Stimulated activated CD8-positive, alpha-beta memory T cell treated with anti-CD3 and anti-CD28 coated beads, Interleukin-15, amount 100 ng/mL, for 48 hours (primary cell): ENCODE measurements around the gene FNDC7.
"Not testable (repeated sequence)": the region's sequence is repeated elsewhere in the genome, so short reads cannot be mapped to it uniquely, and the experiment has no call there.

Source experiments
- DNase-seq, 2 donors: peaks; one replicate each; pipeline ENCODE4 v3.0.0-alpha.2; 2020; ENCODE audit warnings: low read depth in 2 of 2

FNDC7 gene

DNA sequence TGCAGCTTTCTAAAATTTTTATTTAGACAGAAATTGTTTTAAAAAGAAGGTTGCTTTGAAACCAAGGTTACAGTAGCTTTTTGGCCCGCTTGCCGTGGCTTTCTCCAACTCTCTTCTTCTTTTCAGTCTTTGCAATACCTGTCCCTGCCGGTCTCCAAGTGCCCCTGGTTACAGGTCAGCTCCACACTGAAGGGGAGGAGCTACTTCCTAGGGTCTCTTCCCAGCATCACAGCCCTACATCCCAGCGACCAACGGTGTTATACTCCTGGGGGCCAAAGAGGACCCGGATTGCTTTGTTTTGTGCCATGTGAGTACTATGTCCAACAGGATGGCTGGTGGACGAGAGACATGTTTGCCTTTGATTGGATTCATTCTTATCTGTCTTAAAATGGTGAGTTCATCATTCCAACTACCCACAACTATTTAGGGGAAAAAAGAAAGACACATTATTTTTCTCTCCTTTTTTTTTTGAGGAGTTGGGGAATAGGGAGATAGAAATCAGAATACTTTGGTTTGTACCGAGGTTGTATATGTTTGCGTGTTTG is at the start of gene FNDC7:
TSS of gene FNDC7 (plus strand) at position 303 of the 545 bp plus-strand sequence. CDS start at position 329, 26 bp downstream.
- no peak for DNase-seq

DNA sequence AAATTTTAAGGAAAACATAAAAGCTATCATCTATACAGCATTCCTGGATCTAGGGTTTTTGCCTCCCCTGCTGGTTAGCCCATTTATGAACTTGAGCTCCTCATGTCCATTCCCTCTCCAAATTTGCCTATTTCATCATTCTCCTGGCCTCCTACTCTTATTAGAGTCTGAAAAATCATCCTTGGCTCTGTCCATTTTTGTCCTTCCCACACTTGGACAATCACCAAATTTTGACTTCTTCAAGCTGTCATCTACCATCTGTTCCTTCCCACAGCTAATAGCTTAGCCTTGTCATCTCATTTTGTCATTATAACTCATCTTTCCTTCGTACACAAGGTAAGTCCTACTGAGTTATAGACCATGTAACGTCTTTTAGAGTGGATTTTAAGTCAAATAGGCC is 49.6 kb upstream of the FNDC7 start:
- DNase-seq, result no peak

DNA sequence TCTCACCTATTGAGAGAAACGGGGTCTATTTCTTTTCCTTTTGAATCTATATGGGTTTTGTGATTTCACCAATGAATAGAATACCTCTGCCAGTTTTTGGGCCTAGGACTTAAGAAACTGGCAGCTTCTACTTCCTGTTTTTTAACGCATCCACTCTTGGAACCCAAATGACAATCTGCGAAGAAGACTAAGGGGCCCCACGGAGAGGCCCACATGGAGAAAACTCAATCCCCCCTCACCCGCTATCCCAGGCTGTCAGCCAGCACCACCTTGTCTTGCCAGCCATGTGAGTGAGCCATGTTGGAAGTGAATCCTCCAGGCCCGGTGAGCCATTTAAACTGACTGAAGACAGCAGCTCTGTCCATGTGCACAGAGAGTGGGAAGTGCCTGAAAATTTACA is 48.2 kb upstream of the FNDC7 start:
- DNase-seq, result no peak

DNA sequence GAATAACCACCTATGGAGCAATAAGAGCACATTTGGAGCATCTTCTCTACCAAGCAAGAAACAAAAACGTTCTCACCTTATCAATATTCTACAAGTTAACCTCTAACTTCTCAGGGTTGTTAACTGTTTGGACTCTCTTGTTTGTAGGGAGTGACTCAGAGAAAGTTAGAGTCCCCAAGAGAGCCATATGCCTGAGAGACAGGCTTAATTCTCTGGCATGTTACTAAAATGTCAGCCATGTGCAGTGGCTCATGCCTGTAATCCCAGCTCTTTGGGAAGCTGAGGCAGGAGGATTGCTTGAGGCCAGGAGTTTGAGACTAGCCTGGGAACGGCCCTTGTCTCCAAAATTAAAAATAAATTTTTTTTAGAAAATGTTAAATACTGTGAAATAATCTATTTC is 47.6 kb upstream of the FNDC7 start:
- no peak for DNase-seq

GRCh38 chr1:108665771-108666170 is 46.9 kb upstream of the FNDC7 start:
- DNase-seq, result no peak

- not testable (repeated sequence) for DNase-seq
Observed at GRCh38 chr1:108667422-108667821, 45.3 kb upstream of the FNDC7 start.

- no peak for DNase-seq
Observed at GRCh38 chr1:108668777-108669176, 43.9 kb upstream of the FNDC7 start.

DNA sequence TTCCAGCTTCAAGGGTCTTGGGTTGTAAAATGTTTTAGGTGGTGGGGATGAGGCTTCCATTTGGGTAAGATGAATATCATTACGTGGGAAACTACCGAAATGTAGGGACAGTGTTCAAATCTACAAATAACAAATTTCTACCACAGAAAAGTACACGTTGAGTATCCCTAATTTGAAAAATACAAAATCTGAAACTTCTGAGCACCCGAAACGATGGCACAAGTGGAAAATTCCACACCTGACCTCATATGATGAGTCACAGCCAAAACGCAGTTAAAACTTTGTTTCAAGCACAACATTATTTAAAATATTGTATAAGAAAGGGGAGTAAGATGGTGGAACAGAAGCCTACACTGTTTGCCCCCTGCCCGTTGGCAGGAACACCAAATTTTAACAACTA is 43.0 kb upstream of the FNDC7 start:
- no peak for DNase-seq

DNA sequence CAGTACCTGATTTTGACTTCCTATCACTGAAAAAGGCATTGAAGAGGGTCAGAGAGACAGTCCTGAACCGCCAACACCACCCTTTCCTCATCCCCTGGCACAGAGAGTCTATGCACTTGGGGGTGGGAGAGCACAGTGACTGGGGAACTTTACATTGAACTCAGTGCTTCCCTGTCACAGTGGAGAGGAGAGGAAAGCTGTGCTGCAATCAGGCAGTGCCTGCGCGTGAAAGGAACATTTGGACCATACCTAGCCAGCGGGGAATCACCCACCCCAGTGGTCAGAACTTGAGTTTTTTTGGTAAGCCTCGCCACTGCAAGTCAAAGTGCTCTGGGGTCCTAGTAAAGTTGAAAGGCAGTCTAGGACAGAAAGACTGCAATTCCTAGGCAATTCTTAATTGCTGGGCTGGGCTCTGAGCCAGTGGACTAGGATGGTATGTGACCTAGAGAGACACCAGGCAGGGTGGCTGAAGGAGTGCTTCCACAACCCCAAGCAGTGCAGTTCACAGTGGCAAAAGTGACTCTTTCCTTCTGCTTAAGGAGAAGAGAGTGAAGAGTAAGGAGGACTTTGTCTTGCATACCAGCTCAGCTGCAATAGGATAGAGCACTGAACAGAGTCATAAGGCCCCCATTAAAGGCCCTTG is 42.5 kb upstream of the FNDC7 start:
- no peak for DNase-seq

GRCh38 chr1:108671143-108671542 is 41.6 kb upstream of the FNDC7 start:
- no peak for DNase-seq

DNA sequence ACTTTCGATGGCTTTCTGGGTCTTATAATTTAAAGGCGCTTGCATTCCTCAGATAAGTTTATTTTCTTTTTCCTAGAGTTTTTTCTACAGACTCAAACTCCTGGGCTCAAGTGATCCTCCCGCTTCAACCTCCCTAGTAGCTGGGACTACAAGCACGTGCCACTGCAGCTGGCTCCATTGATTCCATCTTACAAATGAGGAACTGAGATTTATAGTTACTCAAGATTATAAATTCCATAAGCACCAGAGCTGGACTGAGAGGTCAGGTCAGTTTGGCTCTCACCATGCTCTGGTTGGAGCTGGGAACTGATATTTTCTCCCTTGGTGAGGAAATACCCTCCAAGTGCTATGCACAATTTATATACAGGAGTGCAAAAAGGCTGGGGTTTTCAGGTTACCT is 34.0 kb upstream of the FNDC7 start:
- no peak for DNase-seq

- no peak for DNase-seq
Observed at GRCh38 chr1:108679586-108680213, 33.0 kb upstream of the FNDC7 start.

DNA sequence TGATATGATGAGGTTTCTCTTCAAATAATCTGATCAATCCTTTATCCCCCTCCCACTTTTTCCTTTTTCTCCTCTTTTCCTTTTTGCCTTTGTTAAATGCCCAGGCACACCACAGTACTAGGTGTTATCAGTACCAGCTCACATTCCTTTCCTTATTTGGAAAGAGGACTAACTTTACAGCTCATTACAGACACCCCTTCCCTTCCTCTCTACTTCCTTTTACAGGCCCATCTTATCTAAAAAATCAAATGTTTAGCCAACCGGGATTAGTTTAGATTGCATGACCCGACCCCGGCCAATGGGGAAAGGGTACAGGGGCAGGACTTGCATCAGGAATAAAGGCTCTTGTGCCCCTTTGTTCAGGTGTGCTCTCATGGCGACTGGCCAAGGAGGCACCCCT is 31.0 kb upstream of the FNDC7 start:
- not testable (repeated sequence) for DNase-seq

DNA sequence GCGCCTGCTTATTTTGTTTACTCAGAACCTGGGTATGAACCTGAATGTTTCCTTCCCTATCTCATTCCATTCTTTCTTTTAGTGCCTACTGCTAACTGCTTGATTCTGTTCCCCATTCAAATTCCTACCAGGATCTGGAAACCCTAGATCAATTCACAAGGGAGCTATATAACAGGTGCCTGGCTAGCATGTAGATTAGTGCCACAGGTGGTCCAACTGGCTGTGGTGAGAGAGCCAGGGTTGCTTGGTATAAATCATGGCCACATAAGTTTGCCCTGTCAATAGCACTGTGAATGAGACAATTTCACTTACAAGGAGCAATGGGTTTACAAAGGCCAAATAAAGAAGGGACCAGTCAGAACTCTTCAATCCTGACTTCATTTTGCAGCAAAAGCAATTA is 27.2 kb upstream of the FNDC7 start:
- no peak for DNase-seq

DNA sequence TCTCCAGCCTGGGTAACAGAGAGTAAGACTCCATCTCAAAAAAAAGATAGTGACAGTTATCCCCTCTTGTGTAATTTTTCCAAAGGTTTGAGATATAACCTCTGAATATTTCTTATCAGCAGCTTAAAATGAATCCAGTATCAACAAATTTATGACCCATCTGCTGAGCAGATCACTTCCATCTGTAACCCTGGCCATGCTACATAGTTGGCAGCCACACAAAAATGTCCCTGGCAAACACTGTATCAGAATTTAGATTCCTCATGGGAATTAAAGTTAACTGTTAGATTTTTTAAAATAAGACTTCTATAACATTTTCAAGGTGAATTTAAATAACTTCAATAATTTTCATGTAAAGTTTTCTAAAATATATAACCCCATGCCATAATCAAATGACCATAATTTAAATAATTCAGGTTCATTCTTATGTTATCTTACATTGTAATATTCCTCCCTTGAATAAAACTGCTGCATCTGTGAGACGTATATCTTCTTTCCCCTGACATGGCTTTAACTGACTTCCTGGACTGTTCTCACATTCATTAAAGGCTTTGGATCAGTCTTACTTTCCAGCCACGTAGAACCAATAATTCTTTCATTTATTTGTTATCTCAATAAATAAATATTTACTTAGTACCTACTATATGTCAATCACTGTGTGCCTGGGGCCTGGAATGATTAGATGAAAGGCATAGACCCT is 25.9 kb upstream of the FNDC7 start:
- DNase-seq, result no peak

- DNase-seq, result no peak
Observed at GRCh38 chr1:108691128-108691941, 21.4 kb upstream of the FNDC7 start.

GRCh38 chr1:108691942-108692723 is 20.6 kb upstream of the FNDC7 start, which contains the start of gene PRPF38B:
TSS of gene PRPF38B (plus strand) at chr1:108692310. CDS start at chr1:108692592, 282 bp downstream.
- peak; percentile 88 to 91 for DNase-seq

DNA sequence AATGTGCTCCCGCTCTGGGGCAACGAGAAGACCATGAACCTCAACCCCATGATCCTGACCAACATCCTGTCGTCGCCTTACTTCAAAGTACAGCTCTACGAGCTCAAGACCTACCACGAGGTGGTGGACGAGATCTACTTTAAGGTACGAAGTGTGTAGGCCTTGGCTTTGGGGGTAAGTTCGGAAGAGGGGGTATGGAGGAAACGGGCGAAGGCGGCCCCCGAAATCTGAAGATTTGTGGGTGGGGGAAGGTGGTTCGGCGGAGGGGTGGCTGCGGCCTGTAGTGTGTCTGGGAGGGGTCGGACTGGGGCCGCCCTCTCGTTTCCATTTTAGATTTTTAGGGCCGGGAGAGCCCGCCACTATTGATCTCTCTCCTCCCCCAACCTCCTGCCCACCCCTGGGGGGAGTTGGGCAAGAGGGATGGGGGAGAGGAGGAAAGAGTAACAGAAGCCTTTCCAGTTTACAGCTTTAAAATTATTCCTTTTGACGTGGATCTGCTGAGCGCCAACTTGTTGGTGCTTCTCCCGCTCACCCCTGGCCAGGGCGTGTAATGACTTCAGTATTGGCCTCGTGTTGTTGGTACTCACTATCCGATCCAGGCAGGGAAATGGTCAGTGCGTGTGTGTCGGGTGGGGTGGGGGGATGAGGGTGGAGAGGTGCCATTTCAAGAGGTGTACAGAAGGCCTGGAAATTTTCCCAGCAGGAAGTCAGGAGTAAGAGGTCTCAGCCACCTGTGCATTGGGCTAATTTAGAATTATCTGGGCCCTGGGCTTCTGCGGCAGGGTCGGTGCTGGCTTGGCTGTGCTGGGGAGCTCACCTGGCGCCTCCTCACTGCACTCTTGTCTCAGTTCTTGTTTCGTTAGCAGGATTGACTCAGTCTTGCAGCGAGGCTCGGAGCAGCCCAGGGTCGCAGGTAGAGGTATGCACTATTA is 19.7 kb upstream of the FNDC7 start:
- DNase-seq, result peak; percentile 48 to 51

DNA sequence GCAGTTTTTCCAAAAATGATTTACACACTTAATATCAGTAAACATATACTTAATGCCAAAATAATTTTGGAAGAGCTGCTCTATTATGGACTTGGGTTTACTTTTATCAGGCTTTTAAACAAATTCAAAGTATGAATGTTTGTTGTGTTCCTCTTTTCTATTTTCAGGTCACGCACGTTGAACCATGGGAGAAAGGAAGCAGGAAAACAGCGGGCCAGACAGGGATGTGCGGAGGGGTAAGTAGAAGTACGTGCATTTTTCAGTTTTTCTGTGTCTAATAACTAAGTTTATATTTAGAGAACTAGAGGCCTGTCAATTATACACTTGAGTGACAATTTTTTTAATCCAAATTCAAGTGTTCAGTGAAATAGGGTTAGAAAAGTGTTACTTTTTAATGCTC is 17.2 kb upstream of the FNDC7 start:
- no peak for DNase-seq
